Measurements from ENCODE around the gene RASAL3.

RASAL3 gene

DNA sequence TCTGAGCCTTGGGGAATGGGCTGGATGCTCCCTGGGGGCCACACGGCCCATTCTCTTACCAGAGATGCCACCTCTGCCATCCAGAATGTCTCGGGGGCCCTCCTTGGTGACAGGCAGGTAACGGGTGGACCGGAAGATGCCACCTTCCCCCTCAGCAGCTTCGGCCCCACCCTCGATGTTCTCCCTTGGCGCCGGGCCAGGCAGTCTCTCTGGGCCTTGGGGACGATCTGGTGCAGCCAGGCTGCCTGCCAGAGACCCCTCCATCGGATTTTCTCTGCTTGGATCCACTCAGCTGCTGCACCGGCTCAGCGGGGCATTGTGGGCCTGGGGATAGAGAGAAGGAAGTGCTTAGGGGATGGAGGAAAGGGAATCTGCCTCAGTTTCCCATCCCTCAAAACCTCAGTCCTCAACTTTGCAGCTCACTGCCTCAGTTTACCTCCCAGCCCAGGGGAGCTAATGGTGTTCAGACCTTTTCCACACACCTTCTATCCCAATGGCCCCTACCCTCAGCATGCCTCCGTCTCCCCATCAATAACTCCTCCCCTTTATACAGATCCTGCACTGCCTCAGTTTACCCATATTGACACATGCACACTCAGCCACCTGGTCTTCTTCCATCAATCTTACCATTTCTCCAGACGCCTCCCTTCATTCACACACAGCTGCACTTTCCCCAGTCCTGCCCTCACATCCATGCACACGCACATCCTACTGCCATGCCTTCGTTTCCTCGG, 16.1 kb downstream of the RASAL3 start:
- peaks cover 6% of the 10 kb centered on the region; the same call in 1 of the 2 replicates for H3K4me1 ChIP-seq (ENCODE audit: insufficient read depth, low read length)
- H3K9me3 ChIP-seq (ENCODE audit: control insufficient read depth, insufficient read depth, low read length), result no peaks in the 10 kb centered on the region
- peak overlapping the region; percentile 67; the same call in 1 of the 2 replicates for H3K9ac ChIP-seq (ENCODE audit: low read depth, low read length)
- H3K36me3 ChIP-seq (ENCODE audit: insufficient read depth, low read length), result no peaks in the 10 kb centered on the region

GRCh38 chr19:15447057-15447456, 17.3 kb downstream of the RASAL3 start:
- peaks cover 6% of the 10 kb centered on the region; the same call in 1 of the 2 replicates for H3K4me1 ChIP-seq (ENCODE audit: insufficient read depth, low read length)
- H3K9me3 ChIP-seq (ENCODE audit: control insufficient read depth, insufficient read depth, low read length), result no peaks in the 10 kb centered on the region
- H3K9ac ChIP-seq (ENCODE audit: low read depth, low read length), result no peak overlapping the region
- H3K36me3 ChIP-seq (ENCODE audit: insufficient read depth, low read length), result no peaks in the 10 kb centered on the region

- no peaks in the 10 kb centered on the region for H3K36me3 ChIP-seq (ENCODE audit: insufficient read depth, low read length)
- no peak overlapping the region for H3K9ac ChIP-seq (ENCODE audit: low read depth, low read length)
- H3K9me3 ChIP-seq (ENCODE audit: control insufficient read depth, insufficient read depth, low read length), result no peaks in the 10 kb centered on the region
- H3K4me1 ChIP-seq (ENCODE audit: insufficient read depth, low read length), result peaks cover 6% of the 10 kb centered on the region; the same call in 1 of the 2 replicates
Observed at GRCh38 chr19:15445807-15446376, 18.5 kb downstream of the RASAL3 start.

GRCh38 chr19:15445227-15445605, 19.1 kb downstream of the RASAL3 start:
- Histone ChIP-seq H3K9me3 (ENCODE audit: control insufficient read depth, insufficient read depth, low read length) (no peaks in the 10 kb centered on the region), H3K36me3 (ENCODE audit: insufficient read depth, low read length) (no peaks in the 10 kb centered on the region), H3K9ac (ENCODE audit: low read depth, low read length) (no peak overlapping the region), H3K4me1 (ENCODE audit: insufficient read depth, low read length) (peaks cover 6% of the 10 kb centered on the region; the same call in 1 of the 2 replicates)

GRCh38 chr19:15444505-15445226, 19.7 kb downstream of the RASAL3 start:
- no peaks in the 10 kb centered on the region for H3K9me3 ChIP-seq (ENCODE audit: control insufficient read depth, insufficient read depth, low read length)
- no peak overlapping the region for H3K9ac ChIP-seq (ENCODE audit: low read depth, low read length)
- no peaks in the 10 kb centered on the region for H3K36me3 ChIP-seq (ENCODE audit: insufficient read depth, low read length)
- H3K4me1 ChIP-seq (ENCODE audit: insufficient read depth, low read length), result peaks cover 6% of the 10 kb centered on the region; the same call in 1 of the 2 replicates

GRCh38 chr19:15443838-15444237, 20.5 kb downstream of the RASAL3 start:
- no peak overlapping the region for H3K9ac ChIP-seq (ENCODE audit: low read depth, low read length)
- peaks cover 6% of the 10 kb centered on the region; the same call in 1 of the 2 replicates for H3K4me1 ChIP-seq (ENCODE audit: insufficient read depth, low read length)
- H3K9me3 ChIP-seq (ENCODE audit: control insufficient read depth, insufficient read depth, low read length), result no peaks in the 10 kb centered on the region
- no peaks in the 10 kb centered on the region for H3K36me3 ChIP-seq (ENCODE audit: insufficient read depth, low read length)

DNA sequence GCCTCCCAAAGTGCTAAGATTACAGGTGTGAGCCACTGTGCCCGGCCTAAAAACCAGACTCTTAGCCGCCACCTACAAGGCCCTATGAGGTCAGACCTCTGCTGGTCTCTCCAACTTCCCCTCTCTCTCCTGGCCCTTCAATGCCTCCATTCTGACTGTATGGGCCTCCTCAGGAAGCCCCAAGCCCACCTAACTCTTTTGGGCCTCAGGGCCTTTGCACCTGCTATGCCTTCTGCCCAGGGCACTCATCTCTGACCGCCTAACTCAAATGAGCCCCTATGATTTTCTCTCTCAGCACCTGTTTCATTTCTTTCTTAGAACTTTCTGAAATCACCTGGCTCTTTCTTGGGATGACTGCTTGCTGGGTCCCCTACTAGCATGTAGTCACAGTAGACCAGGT, 21.0 kb downstream of the RASAL3 start:
- no peaks in the 10 kb centered on the region for H3K9me3 ChIP-seq (ENCODE audit: control insufficient read depth, insufficient read depth, low read length)
- no peaks in the 10 kb centered on the region for H3K36me3 ChIP-seq (ENCODE audit: insufficient read depth, low read length)
- H3K4me1 ChIP-seq (ENCODE audit: insufficient read depth, low read length), result peaks cover 1% of the 10 kb centered on the region; the same call in 1 of the 2 replicates
- no peak overlapping the region for H3K9ac ChIP-seq (ENCODE audit: low read depth, low read length)

- Histone ChIP-seq H3K4me1 (ENCODE audit: insufficient read depth, low read length) (no peaks in the 10 kb centered on the region), H3K9me3 (ENCODE audit: control insufficient read depth, insufficient read depth, low read length) (no peaks in the 10 kb centered on the region), H3K36me3 (ENCODE audit: insufficient read depth, low read length) (no peaks in the 10 kb centered on the region)
Observed at GRCh38 chr19:15442142-15442920, 22.0 kb downstream of the RASAL3 start.

GRCh38 chr19:15441317-15441716, 23.0 kb downstream of the RASAL3 start:
- no peaks in the 10 kb centered on the region for H3K9me3 ChIP-seq (ENCODE audit: control insufficient read depth, insufficient read depth, low read length)
- no peaks in the 10 kb centered on the region for H3K36me3 ChIP-seq (ENCODE audit: insufficient read depth, low read length)
- H3K9ac ChIP-seq (ENCODE audit: low read depth, low read length), result no peak overlapping the region
- H3K4me1 ChIP-seq (ENCODE audit: insufficient read depth, low read length), result peaks cover under 1% of the 10 kb centered on the region; the same call in 1 of the 2 replicates

More at GRCh38 chr19:15442142-15442920, 22.0 kb downstream of the RASAL3 start:
- no peak overlapping the region for H3K9ac ChIP-seq (ENCODE audit: low read depth, low read length)

GRCh38 chr19:15439821-15440641, 24.3 kb downstream of the RASAL3 start:
- no peaks in the 10 kb centered on the region for H3K9me3 ChIP-seq (ENCODE audit: control insufficient read depth, insufficient read depth, low read length)
- H3K9ac ChIP-seq (ENCODE audit: low read depth, low read length), result no peak overlapping the region
- peaks cover 4% of the 10 kb centered on the region; the same call in 1 of the 2 replicates for H3K4me1 ChIP-seq (ENCODE audit: insufficient read depth, low read length)
- H3K36me3 ChIP-seq (ENCODE audit: insufficient read depth, low read length), result no peaks in the 10 kb centered on the region

DNA sequence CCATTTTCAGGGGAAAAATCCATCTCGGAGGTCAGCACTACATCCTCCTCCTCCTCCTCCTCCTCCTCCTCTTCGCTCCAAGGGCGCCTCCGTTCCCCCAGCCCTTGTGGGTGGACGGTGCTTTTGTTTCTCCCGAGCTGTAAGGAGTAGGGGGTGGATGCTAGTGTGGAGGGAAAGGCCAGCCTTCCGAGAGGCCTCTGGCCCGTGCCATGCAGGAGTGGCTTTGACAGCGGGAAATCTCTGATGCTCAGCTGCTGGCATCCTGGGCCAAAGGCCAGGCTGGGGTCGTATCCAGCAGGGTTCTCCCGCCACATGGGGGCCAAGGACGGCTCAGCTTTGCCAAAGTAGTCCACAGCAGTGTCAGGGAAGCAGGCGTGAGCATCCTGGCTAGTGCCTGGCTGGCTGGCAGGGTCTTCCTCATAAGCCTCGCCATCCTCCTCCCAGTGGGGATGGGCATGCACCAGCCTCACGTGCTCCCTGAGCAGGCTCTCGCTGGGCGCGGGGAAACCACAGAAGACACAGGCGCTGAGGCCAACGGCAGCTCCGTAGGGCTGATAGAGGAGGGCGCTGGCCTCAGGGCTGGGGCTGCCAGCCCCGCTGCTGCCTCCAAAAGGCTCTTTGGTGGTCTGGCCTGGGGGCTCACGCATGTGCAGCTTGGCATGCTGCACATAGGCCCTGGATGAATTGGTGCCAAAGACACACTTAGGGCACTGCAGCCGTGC, 25.1 kb downstream of the RASAL3 start:
- no peak overlapping the region for H3K9ac ChIP-seq (ENCODE audit: low read depth, low read length)

GRCh38 chr19:15438577-15438976, 25.8 kb downstream of the RASAL3 start:
- H3K4me1 ChIP-seq (ENCODE audit: insufficient read depth, low read length), result peaks cover 5% of the 10 kb centered on the region; the same call in 1 of the 2 replicates
- H3K9me3 ChIP-seq (ENCODE audit: control insufficient read depth, insufficient read depth, low read length), result no peaks in the 10 kb centered on the region
- H3K36me3 ChIP-seq (ENCODE audit: insufficient read depth, low read length), result no peaks in the 10 kb centered on the region
- H3K9ac ChIP-seq (ENCODE audit: low read depth, low read length), result no peak overlapping the region

More for the DNA sequence above, 25.1 kb downstream of the RASAL3 start:
- Histone ChIP-seq H3K36me3 (ENCODE audit: insufficient read depth, low read length) (no peaks in the 10 kb centered on the region), H3K9me3 (ENCODE audit: control insufficient read depth, insufficient read depth, low read length) (no peaks in the 10 kb centered on the region), H3K4me1 (ENCODE audit: insufficient read depth, low read length) (peaks cover 4% of the 10 kb centered on the region; the same call in 1 of the 2 replicates)

DNA sequence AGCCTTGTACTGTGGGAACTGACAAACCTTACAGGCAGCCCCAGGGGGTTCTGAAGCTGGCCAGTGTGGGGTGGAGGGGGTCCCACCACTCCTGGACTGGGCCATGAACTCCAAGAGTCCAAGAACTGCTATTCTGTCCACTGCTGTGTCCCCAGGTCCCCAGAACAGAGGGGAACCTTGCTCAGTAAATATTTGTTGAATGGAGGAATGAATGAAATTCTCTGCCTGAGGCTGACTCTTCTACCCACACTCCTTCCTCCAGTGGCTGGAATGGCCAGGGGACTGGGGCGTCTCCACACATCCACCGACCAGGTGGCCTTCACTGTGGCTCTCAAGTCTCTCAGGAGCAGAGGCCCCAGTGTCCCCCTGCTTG, 26.2 kb downstream of the RASAL3 start:
- Histone ChIP-seq H3K9me3 (ENCODE audit: control insufficient read depth, insufficient read depth, low read length) (no peaks in the 10 kb centered on the region), H3K9ac (ENCODE audit: low read depth, low read length) (no peak overlapping the region), H3K4me1 (ENCODE audit: insufficient read depth, low read length) (peaks cover 8% of the 10 kb centered on the region; the same call in 1 of the 2 replicates), H3K36me3 (ENCODE audit: insufficient read depth, low read length) (no peaks in the 10 kb centered on the region)
